Measurements from ENCODE around the gene SSR4.
"Not testable (repeated sequence)": the region's sequence is repeated elsewhere in the genome, so short reads cannot be mapped to it uniquely, and the experiment has no call there.

The SSR4 gene

GRCh38 chrX:153807976-153808375 lies 13.5 kb downstream of the SSR4 start:
- no peak for DNase-seq

GRCh38 chrX:153812220-153812619 lies 17.8 kb downstream of the SSR4 start:
- no peak for DNase-seq

- DNase-seq: no peak
Measured at GRCh38 chrX:153813161-153813560, 18.7 kb downstream of the SSR4 start.

GRCh38 chrX:153814591-153815315 lies 20.3 kb downstream of the SSR4 start:
- no peak for DNase-seq

- no peak for DNase-seq
Measured at GRCh38 chrX:153816831-153817690, 22.6 kb downstream of the SSR4 start.

- not testable (repeated sequence) for DNase-seq
Measured at GRCh38 chrX:153818064-153818463, 23.6 kb downstream of the SSR4 start.

- DNase-seq: peak; percentile 72
Measured at GRCh38 chrX:153818571-153819383, 24.3 kb downstream of the SSR4 start.

- DNase-seq: no peak
Measured at GRCh38 chrX:153819384-153820040, 25.0 kb downstream of the SSR4 start.

- DNase-seq: no peak
Measured at GRCh38 chrX:153820601-153821000, 26.1 kb downstream of the SSR4 start.

GRCh38 chrX:153821066-153821465 lies 26.6 kb downstream of the SSR4 start:
- DNase-seq: no peak

- no peak for DNase-seq
Measured at GRCh38 chrX:153824348-153824747, 29.9 kb downstream of the SSR4 start.

GRCh38 chrX:153825042-153825441 lies 30.6 kb downstream of the SSR4 start:
- no peak for DNase-seq

GRCh38 chrX:153827016-153827415 lies 32.5 kb downstream of the SSR4 start:
- DNase-seq: no peak

GRCh38 chrX:153827903-153828302 lies 33.4 kb downstream of the SSR4 start:
- no peak for DNase-seq

- no peak for DNase-seq
Measured at GRCh38 chrX:153828308-153828707, 33.8 kb downstream of the SSR4 start.

- peak; percentile 77 for DNase-seq
Measured at GRCh38 chrX:153828723-153829548, 34.5 kb downstream of the SSR4 start.

- DNase-seq: no peak
Measured at GRCh38 chrX:153829549-153829798, 35.0 kb downstream of the SSR4 start.

GRCh38 chrX:153829799-153830639 lies 35.6 kb downstream of the SSR4 start, which contains the start of gene PDZD4:
Gene PDZD4 (minus strand): TSS chrX:153830544. CDS start chrX:153830298, 246 bp downstream.
- DNase-seq: peak; percentile 54

GRCh38 chrX:153830640-153831428 lies 36.4 kb downstream of the SSR4 start:
- no peak for DNase-seq
